ENCODE results near the gene TRMT1L. TPM values are rescaled to one million over a fixed set of nuclear protein-coding genes. Genes with fewer than 3 reads are reported as not detected.

Gene TRMT1L
- total RNA-seq, 4 donors from 2014 or later, result 13.5 to 30.2 (median 18.0) TPM

DNA sequence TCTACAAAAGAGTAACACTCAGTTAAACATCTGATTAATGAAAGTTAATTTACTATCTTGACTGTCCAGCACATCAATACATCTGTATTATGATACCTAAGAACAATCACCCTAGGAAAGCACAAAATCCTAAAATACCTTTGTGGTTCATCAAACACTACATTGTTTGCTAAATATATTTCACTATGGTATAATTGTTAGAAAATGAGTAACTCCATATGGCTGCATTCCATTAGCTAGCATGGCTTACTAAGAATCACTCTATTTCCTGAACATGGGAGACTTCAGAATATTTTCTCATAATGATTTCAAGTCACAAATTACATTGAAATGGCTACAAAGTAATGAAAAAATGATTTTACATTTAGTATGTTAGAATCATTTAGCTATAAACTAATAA, 12.5 kb downstream of the TRMT1L start:
- Histone ChIP-seq H3K4me3 (no peak overlapping the region), H3K36me3 (peaks cover 0 to 78% (median 0%) of the 10 kb centered on the region in 3 donors), H3K27me3 (no peaks in the 10 kb centered on the region), H3K9me3 (no peaks in the 10 kb centered on the region), H3K4me1 (no peaks in the 10 kb centered on the region), H3K27ac (no peak overlapping the region)
- no peak for DNase-seq (ENCODE audit: low spot score in 2 of 2)
- no peak for TF ChIP-seq POLR2A (IDR thresholded peaks at IDR 0.05)
- TF ChIP-seq EP300 (IDR thresholded peaks at IDR 0.05), result no peak
- TF ChIP-seq, protein P1, sequence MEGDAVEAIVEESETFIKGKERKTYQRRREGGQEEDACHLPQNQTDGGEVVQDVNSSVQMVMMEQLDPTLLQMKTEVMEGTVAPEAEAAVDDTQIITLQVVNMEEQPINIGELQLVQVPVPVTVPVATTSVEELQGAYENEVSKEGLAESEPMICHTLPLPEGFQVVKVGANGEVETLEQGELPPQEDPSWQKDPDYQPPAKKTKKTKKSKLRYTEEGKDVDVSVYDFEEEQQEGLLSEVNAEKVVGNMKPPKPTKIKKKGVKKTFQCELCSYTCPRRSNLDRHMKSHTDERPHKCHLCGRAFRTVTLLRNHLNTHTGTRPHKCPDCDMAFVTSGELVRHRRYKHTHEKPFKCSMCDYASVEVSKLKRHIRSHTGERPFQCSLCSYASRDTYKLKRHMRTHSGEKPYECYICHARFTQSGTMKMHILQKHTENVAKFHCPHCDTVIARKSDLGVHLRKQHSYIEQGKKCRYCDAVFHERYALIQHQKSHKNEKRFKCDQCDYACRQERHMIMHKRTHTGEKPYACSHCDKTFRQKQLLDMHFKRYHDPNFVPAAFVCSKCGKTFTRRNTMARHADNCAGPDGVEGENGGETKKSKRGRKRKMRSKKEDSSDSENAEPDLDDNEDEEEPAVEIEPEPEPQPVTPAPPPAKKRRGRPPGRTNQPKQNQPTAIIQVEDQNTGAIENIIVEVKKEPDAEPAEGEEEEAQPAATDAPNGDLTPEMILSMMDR (IDR thresholded peaks at IDR 0.05), result no peak

DNA sequence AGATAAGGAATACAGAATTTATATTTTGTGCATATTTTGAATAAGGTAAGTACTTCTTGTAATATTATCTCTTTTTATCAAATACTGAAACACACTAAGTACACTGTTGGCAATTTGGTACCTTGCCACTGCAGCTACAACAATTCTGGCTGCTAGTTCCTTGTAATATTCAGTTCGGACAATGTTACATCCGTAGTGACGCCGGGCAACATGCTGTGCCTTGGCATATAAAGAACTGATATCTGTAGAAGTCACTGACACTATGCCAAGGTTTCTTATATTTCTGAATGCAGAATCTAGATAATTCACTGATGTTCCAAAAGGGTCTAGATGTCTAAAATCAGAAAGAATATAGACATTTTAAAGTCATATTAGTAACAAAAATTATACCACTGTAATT, 17.5 kb downstream of the TRMT1L start:
- no peaks in the 10 kb centered on the region for H3K4me1 ChIP-seq
- peaks cover 0 to 61% (median 11%) of the 10 kb centered on the region in 3 donors for H3K36me3 ChIP-seq
- no peak overlapping the region for H3K4me3 ChIP-seq
- no peaks in the 10 kb centered on the region for H3K27me3 ChIP-seq
- TF ChIP-seq POLR2A (IDR thresholded peaks at IDR 0.05) (no peak), EP300 (IDR thresholded peaks at IDR 0.05) (no peak)
- TF ChIP-seq, protein P1 (IDR thresholded peaks at IDR 0.05), result no peak
- no peak overlapping the region for H3K27ac ChIP-seq
- no peak for DNase-seq (ENCODE audit: low spot score in 2 of 2)
- H3K9me3 ChIP-seq, result no peaks in the 10 kb centered on the region
- WGBS, 2 donors, result 94 to 97% methylated on average over 4 of the region's 4 CpGs

DNA sequence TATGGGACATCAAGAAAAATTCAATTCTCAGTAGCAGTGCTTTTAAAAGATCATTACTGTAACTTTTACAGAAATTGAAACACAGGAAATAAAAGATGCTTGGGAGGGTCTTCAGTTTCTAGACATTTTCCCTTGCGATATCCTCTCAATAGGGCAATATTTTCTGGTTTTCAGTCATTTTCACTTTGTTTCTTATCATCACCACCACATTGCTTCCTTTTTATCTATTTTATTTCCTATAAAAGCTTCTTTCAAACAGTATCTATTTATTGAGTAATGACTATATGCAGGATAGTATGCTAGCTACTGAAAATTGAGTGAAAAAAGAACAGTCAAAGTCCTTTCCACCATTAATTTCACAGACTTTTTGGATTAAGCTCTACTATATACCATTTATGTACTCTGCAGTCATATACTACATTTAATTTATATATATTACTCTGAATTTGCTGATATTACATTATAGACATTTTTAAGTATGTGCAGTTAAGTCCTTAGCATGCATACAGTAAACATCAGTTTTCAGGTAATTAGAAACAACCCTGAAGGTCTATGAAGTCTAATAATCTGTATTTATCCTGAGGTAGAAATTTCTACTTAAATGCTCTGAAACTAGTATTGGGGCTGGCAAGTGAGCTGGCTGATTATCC, 18.7 kb downstream of the TRMT1L start:
- DNase-seq (ENCODE audit: low spot score in 2 of 2), result no peak
- 98% methylated on average over 1 of the region's 1 CpG for WGBS, 2 donors
- Histone ChIP-seq H3K36me3 (peaks cover 0 to 64% (median 11%) of the 10 kb centered on the region in 3 donors), H3K4me1 (no peaks in the 10 kb centered on the region), H3K4me3 (no peak overlapping the region), H3K27ac (no peak overlapping the region), H3K27me3 (no peaks in the 10 kb centered on the region), H3K9me3 (peaks cover 0 to 1% (median 0%) of the 10 kb centered on the region in 4 donors)
- TF ChIP-seq, protein P1 (IDR thresholded peaks at IDR 0.05), result no peak
- TF ChIP-seq POLR2A (IDR thresholded peaks at IDR 0.05), result no peak
- TF ChIP-seq EP300 (IDR thresholded peaks at IDR 0.05), result no peak

DNA sequence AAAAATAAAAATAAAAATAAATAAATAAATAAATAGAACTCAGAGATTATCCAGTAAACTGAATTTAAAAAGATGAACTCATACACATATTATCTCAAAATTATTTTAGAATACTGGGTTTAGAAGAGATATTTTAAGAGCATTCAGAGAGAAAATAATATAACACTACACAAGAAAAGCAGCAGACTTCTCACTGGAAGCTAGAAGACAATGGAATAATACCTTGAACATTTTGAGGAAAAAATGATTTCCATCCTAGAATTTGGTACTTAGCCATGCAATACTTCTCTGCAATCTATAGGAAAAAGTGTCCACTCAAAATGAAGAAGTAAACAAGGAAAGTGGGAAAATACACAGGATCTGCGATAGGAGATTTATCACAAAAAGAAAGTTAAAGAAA, 24.2 kb downstream of the TRMT1L start:
- 95 to 100% methylated on average over 1 of the region's 1 CpG for WGBS, 2 donors
- peaks cover 0 to 90% (median 11%) of the 10 kb centered on the region in 3 donors for H3K36me3 ChIP-seq
- no peak for DNase-seq (ENCODE audit: low spot score in 2 of 2)
- no peak for TF ChIP-seq POLR2A (IDR thresholded peaks at IDR 0.05)
- TF ChIP-seq EP300 (IDR thresholded peaks at IDR 0.05), result no peak
- TF ChIP-seq, protein P1 (IDR thresholded peaks at IDR 0.05), result no peak
- no peak overlapping the region for H3K4me3 ChIP-seq
- no peaks in the 10 kb centered on the region for H3K4me1 ChIP-seq
- H3K9me3 ChIP-seq, result peaks cover 0 to 13% (median 2%) of the 10 kb centered on the region in 4 donors
- no peaks in the 10 kb centered on the region for H3K27me3 ChIP-seq
- H3K27ac ChIP-seq, result no peak overlapping the region

DNA sequence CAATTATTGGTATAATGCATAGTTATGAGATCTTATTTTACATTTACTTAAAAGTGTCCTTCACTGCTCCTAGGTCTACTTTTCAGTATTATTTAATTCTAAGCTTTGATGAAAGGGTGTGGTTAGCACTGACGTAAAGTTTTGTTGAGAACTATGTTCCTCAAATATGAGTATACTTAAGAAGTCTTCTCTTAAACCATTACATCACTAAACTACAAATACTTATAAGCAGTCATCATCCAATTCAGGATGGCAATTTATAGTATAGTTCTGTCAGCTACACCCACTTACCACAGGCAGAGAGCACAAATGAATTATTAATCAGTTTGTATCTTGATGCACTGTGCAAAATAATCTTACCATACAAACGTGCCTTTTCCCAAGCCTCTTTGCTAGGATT, 27.0 kb downstream of the TRMT1L start:
- H3K27me3 ChIP-seq, result no peaks in the 10 kb centered on the region
- H3K4me1 ChIP-seq, result no peaks in the 10 kb centered on the region
- no peak for DNase-seq (ENCODE audit: low spot score in 2 of 2)
- 72 to 74% methylated on average over 2 of the region's 2 CpGs for WGBS, 2 donors
- H3K27ac ChIP-seq, result no peak overlapping the region
- no peak overlapping the region for H3K4me3 ChIP-seq
- TF ChIP-seq POLR2A (IDR thresholded peaks at IDR 0.05), result no peak
- TF ChIP-seq EP300 (IDR thresholded peaks at IDR 0.05), result no peak
- TF ChIP-seq, protein P1 (IDR thresholded peaks at IDR 0.05), result no peak
- H3K36me3 ChIP-seq, result peaks cover 0 to 96% (median 1%) of the 10 kb centered on the region in 3 donors
- peaks cover 0 to 13% (median 2%) of the 10 kb centered on the region in 4 donors for H3K9me3 ChIP-seq
